Activated gamma-delta T cell (primary cell): ENCODE results near the gene GRIP1.

Experiments used
- DNase-seq: peaks from one replicate; lab custom pipeline; 2025; lab: John Stamatoyannopoulos, UW
- total RNA-seq, 2 donors: gene quantifications; one replicate each; lab custom pipeline; 2026; lab: John Stamatoyannopoulos, UW

GRIP1 gene, protein sequence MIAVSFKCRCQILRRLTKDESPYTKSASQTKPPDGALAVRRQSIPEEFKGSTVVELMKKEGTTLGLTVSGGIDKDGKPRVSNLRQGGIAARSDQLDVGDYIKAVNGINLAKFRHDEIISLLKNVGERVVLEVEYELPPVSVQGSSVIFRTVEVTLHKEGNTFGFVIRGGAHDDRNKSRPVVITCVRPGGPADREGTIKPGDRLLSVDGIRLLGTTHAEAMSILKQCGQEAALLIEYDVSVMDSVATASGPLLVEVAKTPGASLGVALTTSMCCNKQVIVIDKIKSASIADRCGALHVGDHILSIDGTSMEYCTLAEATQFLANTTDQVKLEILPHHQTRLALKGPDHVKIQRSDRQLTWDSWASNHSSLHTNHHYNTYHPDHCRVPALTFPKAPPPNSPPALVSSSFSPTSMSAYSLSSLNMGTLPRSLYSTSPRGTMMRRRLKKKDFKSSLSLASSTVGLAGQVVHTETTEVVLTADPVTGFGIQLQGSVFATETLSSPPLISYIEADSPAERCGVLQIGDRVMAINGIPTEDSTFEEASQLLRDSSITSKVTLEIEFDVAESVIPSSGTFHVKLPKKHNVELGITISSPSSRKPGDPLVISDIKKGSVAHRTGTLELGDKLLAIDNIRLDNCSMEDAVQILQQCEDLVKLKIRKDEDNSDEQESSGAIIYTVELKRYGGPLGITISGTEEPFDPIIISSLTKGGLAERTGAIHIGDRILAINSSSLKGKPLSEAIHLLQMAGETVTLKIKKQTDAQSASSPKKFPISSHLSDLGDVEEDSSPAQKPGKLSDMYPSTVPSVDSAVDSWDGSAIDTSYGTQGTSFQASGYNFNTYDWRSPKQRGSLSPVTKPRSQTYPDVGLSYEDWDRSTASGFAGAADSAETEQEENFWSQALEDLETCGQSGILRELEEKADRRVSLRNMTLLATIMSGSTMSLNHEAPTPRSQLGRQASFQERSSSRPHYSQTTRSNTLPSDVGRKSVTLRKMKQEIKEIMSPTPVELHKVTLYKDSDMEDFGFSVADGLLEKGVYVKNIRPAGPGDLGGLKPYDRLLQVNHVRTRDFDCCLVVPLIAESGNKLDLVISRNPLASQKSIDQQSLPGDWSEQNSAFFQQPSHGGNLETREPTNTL
- total RNA-seq: 0.26 to 0.79 reads per million in 2 donors

GRCh38 chr12:66678338-66679275 is at the start of gene GRIP1:
TSS of gene GRIP1 (minus strand) at chr12:66679076. CDS start at chr12:66678904, 172 bp downstream.
- DNase-seq: no peak

DNA sequence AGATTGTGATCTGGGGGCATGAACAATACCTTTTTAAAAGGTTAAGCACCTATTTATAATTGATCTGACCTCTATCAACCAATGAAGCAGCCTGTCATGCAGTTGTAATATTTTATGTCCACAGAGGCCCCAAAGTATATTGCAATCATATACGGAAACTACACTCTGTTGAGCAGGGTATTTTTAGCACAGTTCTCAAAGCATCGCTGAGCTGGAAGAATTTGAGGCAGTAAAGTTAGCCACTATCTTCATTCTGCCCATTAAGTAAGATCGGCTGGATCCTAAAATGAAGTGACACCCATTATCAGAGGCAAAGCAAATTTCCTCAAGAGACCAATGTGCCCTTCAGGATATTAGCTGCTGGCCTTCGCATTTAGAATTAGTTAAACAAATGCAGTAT is 47.7 kb upstream of the GRIP1 start:
- no peak for DNase-seq

DNA sequence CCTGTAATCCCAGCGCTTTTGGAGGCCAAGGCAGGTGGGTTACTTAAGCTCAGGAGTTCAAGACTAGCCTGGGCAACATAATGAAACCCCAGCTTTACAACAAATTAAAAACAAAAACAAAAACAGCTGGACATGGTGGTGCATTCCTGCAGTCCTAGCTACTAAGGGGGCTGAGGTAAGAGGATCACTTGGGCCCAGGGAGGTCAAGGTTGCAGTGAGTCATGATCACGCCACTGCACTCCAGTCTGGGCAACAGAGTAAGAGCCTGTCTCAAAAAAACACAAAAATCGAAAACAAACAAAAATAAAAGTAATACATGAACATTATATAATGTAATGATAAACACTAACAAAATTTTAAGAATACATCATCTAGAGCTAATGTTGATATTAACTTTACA is 46.2 kb upstream of the GRIP1 start:
- DNase-seq: no peak

GRCh38 chr12:66724616-66725015 is 45.7 kb upstream of the GRIP1 start:
- no peak for DNase-seq

GRCh38 chr12:66724026-66724425 is 45.1 kb upstream of the GRIP1 start:
- no peak for DNase-seq

DNA sequence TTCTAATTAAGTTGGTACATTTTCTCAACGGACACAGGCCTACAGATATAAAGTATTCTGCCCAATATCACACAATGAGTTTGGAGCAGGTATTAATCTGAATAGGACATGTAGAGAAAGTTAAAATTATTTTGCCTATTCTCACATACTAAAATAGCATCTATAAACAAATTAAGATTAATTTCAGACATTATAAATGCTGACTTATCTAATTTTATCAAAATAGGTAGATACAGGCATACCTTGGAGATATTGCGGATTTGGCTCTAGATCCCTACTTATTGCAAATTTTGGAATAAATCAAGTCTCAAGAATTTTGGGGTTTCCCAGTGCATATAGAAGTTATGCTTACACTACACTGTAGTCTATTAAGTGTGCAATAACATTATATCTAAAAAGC is 41.0 kb upstream of the GRIP1 start:
- DNase-seq: no peak

GRCh38 chr12:66717036-66717673 is 38.3 kb upstream of the GRIP1 start:
- DNase-seq: no peak

DNA sequence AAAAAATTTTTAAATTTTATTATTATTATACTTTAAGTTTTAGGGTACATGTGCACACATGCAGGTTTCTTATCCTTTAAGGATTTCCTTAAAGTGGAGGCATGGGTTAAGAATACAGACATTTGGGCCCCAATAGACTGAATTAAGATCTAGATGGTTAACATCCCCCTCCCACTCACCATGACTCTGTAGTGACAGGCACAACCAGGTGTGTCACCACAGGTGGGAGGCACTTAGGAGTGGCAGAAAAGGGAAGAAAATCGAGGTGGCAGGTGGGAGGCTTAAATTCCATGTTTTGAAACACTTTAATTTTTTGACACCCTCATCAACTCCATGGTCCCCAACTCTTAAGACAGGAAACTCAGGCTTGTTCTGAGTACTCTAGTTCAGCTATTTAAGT is 37.6 kb upstream of the GRIP1 start:
- no peak for DNase-seq

DNA sequence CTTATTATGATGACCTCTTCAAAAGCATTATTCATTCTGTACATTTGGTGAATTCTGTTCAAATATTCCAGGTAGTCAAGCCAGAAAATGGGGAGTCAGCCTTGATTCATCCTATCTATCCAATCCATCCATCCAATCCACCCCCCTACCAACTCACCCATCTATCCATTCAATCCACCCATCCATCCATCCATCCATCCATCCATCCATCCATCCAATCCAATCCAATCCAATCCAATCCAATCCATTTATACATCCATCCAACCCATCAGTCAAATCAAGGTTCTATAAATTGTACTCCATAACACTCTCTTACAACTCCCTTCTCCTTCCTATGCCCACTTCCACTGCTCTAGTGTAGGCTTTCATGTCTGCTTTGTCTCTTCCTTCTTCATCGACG is 35.8 kb upstream of the GRIP1 start:
- DNase-seq: no peak

- DNase-seq: no peak
These were observed 35.1 kb upstream of the GRIP1 start for GRCh38 chr12:66713984-66714383.

- no peak for DNase-seq
These were observed 31.0 kb upstream of the GRIP1 start for GRCh38 chr12:66709893-66710292.

- DNase-seq: no peak
These were observed 30.5 kb upstream of the GRIP1 start for GRCh38 chr12:66709457-66709773.

DNA sequence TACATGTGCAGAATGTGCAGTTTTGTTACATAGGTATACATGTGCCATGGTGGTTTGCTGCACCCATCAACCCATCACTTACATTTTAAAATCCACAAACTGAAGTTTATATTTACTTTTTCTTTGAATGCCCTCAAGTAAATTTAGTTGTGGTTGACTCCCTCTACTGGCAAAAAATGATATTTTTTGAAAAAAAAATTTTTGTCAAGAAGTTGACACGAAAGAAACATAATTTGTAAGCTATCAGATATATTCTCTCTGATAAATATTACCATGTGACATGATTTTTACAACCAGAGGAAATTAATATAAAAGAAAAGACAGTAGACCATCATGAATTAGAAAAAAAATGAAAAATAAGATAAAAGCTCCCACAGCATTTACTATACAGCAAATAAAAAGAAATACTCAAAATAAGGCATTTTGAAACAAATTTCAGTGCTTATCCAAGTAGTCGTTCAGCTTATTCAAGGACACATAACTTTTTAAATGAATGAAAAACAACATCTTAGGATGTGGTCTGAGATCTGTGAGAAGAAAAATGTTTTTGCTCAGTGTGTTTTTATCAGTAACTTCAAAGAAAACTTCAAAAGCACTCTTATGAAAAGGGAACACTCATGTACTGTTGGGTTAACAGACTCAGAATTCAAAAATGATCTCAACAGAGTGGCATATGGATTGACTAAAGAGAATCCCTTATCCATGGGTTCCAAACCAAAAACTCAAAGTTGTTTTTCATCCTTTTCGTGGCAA is 30.0 kb upstream of the GRIP1 start:
- no peak for DNase-seq

GRCh38 chr12:66707002-66707697 is 28.3 kb upstream of the GRIP1 start:
- DNase-seq: no peak

DNA sequence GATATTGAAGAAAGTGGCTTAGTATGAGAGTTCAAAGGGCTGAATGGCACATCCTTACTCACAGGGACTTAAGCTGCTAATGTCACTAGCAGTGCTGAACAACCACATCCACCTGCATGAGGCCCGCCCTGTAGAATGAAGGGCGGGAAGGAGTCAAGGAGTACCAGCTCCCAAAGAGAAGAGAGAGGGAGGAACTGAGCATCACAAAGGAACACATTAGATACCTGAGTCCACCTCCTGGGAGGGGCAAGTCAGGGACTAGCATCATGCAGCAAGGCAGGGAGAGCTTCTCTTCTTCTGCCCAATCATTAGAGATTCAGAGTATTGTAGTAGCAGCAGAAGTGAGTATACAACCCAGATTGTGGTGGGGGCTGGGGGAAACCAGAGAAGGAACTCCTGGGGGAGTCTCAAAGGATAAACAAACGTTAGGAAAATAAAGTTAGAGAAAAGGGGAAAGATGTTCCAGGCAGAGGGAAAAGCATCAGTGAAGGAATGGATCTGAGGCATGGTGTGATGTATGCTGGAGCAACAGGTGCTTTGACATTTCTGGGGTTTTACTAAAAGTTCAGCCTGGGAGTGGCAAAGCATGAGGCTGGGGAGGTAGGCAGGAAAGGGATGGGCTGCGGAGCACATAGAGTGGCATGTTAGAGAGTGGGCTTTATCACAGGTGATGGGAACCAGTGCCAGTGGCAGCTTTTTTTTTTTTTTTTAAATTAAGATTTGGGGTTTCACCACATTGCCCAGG is 21.0 kb upstream of the GRIP1 start:
- DNase-seq: no peak

- no peak for DNase-seq
These were observed 19.7 kb upstream of the GRIP1 start for GRCh38 chr12:66698558-66698957.

GRCh38 chr12:66697404-66697803 is 18.5 kb upstream of the GRIP1 start:
- no peak for DNase-seq

GRCh38 chr12:66694666-66695613 is 16.1 kb upstream of the GRIP1 start:
- DNase-seq: no peak
